K562 (cell line): ENCODE results near the gene KCTD16. TPM values are rescaled to one million over a fixed set of nuclear protein-coding genes. Genes with fewer than 3 reads are reported as not detected.

Experiments used
- ATAC-seq: fragments of 200-7000 bp; cut with Tn5 transposase; 3 replicates; pipeline ENCODE4 v1.9.1; 2020; ENCODE audit warnings: moderate library complexity
- BruUV-seq: library from RNA; stranded (reverse); fragments of 400-500 nt; replicated peaks from 2 replicates; lab custom pipeline; 2021; lab: Mats Ljungman, UMichigan
- CTCF ChIA-PET: fragments of 300-600 bp; formaldehyde crosslinking; extraction: SDS; loops from one replicate; lab custom pipeline; 2021; ENCODE audit warnings: low intra/inter-chr PET ratio; lab: Yijun Ruan, JAX
- POLR2A ChIA-PET: fragments of 300-600, 350-650 bp; sonication (Branson Sonifier 250); formaldehyde crosslinking; extraction: SDS; loops from one replicate; lab custom pipeline; 2021; ENCODE audit warnings: antibody characterized with exemption, inconsistent platforms; lab: Yijun Ruan, JAX
- DNase-seq, 4 experiments: peaks; one replicate each; pipeline versions ENCODE4 v3.0.0 to v3.0.0-alpha.2; 2011 to 2018; ENCODE audit warnings: low spot score in 3 of 4, mixed read lengths in 3 of 4; ENCODE audit errors: extremely low read depth in 1 of 4
- FAIRE-seq: peaks from 2 replicates; lab custom pipeline; 2011; peaks lifted over from hg19 to GRCh38; lab: Jason Lieb, UNC
- H2AFZ ChIP-seq: 2 replicates; pipeline ENCODE4 v1.6.0; 2011; ENCODE audit warnings: low read depth, low read length, control low read depth, inconsistent platforms
- H3K27ac ChIP-seq: fragments of 200-600 bp; 3 replicates; pipeline ENCODE4 v1.8.0; 2011; ENCODE audit warnings: low read depth, mild to moderate bottlenecking, control low read depth, inconsistent platforms, low read length, moderate library complexity, mixed read lengths; ENCODE audit errors: extremely low read depth
- H3K27me3 ChIP-seq, 2 experiments: fragments of 300-600 bp in 1 of 2; 2 replicates in 1 of 2; 3 replicates in 1 of 2; pipeline versions ENCODE4 v1.6.0 to v1.8.0; 2011; ENCODE audit warnings: inconsistent platforms in 2 of 2, low read length in 2 of 2, mild to moderate bottlenecking in 1 of 2, mixed read lengths in 1 of 2, moderate library complexity in 1 of 2; ENCODE audit not compliant: control insufficient read depth in 2 of 2, insufficient read depth in 2 of 2
- H3K36me3 ChIP-seq: fragments of 300-600 bp; 3 replicates; pipeline ENCODE4 v1.8.0; 2011; ENCODE audit warnings: mild to moderate bottlenecking, low read length, inconsistent platforms; ENCODE audit not compliant: control insufficient read depth, insufficient read depth
- H3K4me1 ChIP-seq, 2 experiments: fragments of 200-600 bp in 1 of 2; replicated peaks in 1 of 2; 2 replicates in 1 of 2; 3 replicates in 1 of 2; pipeline versions ENCODE4 v1.5.1 to v1.8.0; 2011; ENCODE audit warnings: inconsistent platforms in 2 of 2, low read length in 2 of 2, mild to moderate bottlenecking in 1 of 2, mixed read lengths in 1 of 2, moderate library complexity in 1 of 2; ENCODE audit not compliant: control insufficient read depth in 2 of 2, insufficient read depth in 2 of 2
- H3K4me2 ChIP-seq: 2 replicates; pipeline ENCODE4 v1.6.1; 2011; ENCODE audit warnings: low read length, control low read depth, inconsistent platforms, mixed read lengths; ENCODE audit not compliant: insufficient read depth
- H3K4me3 ChIP-seq: fragments of 200-600 bp; sonication (generic), shearing (Covaris generic); 2 replicates; pipeline ENCODE4 v1.5.1; 2016; ENCODE audit warnings: control low read depth, inconsistent platforms
- H3K79me2 ChIP-seq: fragments of 200-600 bp; 3 replicates; pipeline ENCODE4 v1.8.0; 2011; ENCODE audit warnings: low read length, inconsistent platforms; ENCODE audit not compliant: control insufficient read depth, insufficient read depth
- H3K9ac ChIP-seq, 2 experiments: 2 replicates each; pipeline versions ENCODE4 v1.6.0 to v1.6.1; 2011; ENCODE audit warnings: low read depth in 2 of 2, low read length in 2 of 2, control low read depth in 1 of 2, inconsistent platforms in 1 of 2, mild to moderate bottlenecking in 1 of 2, mixed read lengths in 1 of 2; ENCODE audit not compliant: insufficient read depth in 1 of 2
- H3K9me1 ChIP-seq: one replicate; pipeline ENCODE4 v1.6.0; 2011; ENCODE audit warnings: inconsistent platforms, mild to moderate bottlenecking, low read length, moderate library complexity; ENCODE audit not compliant: control insufficient read depth, insufficient read depth
- H3K9me3 ChIP-seq: replicated peaks from 2 replicates; pipeline ENCODE4 v1.5.1; 2011; ENCODE audit warnings: low read depth, low read length, inconsistent platforms; ENCODE audit not compliant: control insufficient read depth, insufficient read depth
- H4K20me1 ChIP-seq: replicated peaks from 2 replicates; pipeline ENCODE4 v1.6.1; 2011; ENCODE audit warnings: low read length, inconsistent platforms, mixed read lengths; ENCODE audit not compliant: control insufficient read depth, insufficient read depth
- ADNP ChIP-seq: fragments of 200-800 bp; sonication (Bioruptor generic); IDR thresholded peaks from 2 replicates; pipeline ENCODE4 v1.6.1; 2016; ENCODE audit warnings: missing genetic modification characterization, missing compliant biosample characterization
- CHD4 ChIP-seq: fragments of 200-600 bp; sonication (generic); IDR thresholded peaks from 3 replicates; pipeline ENCODE4 v1.6.1; 2012; ENCODE audit warnings: low read depth, mild to moderate bottlenecking, mixed read lengths, low read length, inconsistent platforms; ENCODE audit not compliant: insufficient read depth, insufficient replicate concordance, poor library complexity, severe bottlenecking
- EP300 ChIP-seq: IDR thresholded peaks from 2 replicates; pipeline ENCODE4 v1.6.1; 2012; ENCODE audit warnings: low read length, improper control_type of control experiment
- FIP1L1 ChIP-seq: fragments of 200-400 bp; formaldehyde crosslinking; IDR thresholded peaks from 2 replicates; pipeline ENCODE4 v1.6.1; 2018; ENCODE audit warnings: mild to moderate bottlenecking, low read depth, low read length; ENCODE audit not compliant: poor library complexity, severe bottlenecking
- KAT7 ChIP-seq: sonication (generic); formaldehyde crosslinking; IDR thresholded peaks from 2 replicates; pipeline ENCODE4 v1.8.0; 2022; ENCODE audit warnings: missing genetic modification reagents, mild to moderate bottlenecking, borderline replicate concordance
- L3MBTL2 ChIP-seq: fragments of 450-650 bp; IDR thresholded peaks from 2 replicates; pipeline ENCODE4 v1.6.1; 2016; ENCODE audit warnings: mild to moderate bottlenecking, moderate library complexity
- MBD2 ChIP-seq: sonication (generic); IDR thresholded peaks from 2 replicates; pipeline ENCODE4 v1.6.1; 2016; ENCODE audit warnings: low read depth, borderline replicate concordance
- PHB ChIP-seq: fragments of 250-450 bp; sonication (Bioruptor Pico); IDR thresholded peaks from 2 replicates; pipeline ENCODE4 v1.5.0; 2021
- RBFOX2 ChIP-seq: fragments of 200-400 bp; formaldehyde crosslinking; IDR thresholded peaks from 2 replicates; pipeline ENCODE4 v1.6.1; 2017; ENCODE audit warnings: low read depth, mild to moderate bottlenecking, low read length, moderate library complexity
- RFX1 ChIP-seq: fragments of 450-650 bp; IDR thresholded peaks from 2 replicates; pipeline ENCODE4 v1.6.1; 2016; ENCODE audit warnings: mild to moderate bottlenecking, moderate library complexity
- SAFB ChIP-seq: fragments of 200-400 bp; formaldehyde crosslinking; IDR thresholded peaks from 2 replicates; pipeline ENCODE4 v1.6.1; 2017; ENCODE audit warnings: low read depth, low read length, borderline replicate concordance
- SLC30A9 ChIP-seq: fragments of 250-450 bp; sonication (Bioruptor Pico); IDR thresholded peaks from 2 replicates; pipeline ENCODE4 v1.8.0; 2022; ENCODE audit warnings: mild to moderate bottlenecking, moderate library complexity
- SNAPC5 ChIP-seq: fragments of 250-450 bp; sonication (Bioruptor Pico); IDR thresholded peaks from 2 replicates; pipeline ENCODE4 v1.8.0; 2021; ENCODE audit warnings: moderate library complexity, mild to moderate bottlenecking, inconsistent platforms
- ZBTB1 ChIP-seq: sonication (generic); formaldehyde crosslinking; IDR thresholded peaks from 2 replicates; pipeline ENCODE4 v1.8.1; 2023; ENCODE audit warnings: missing genetic modification reagents, low read depth, mild to moderate bottlenecking, borderline replicate concordance
- ZNF124 ChIP-seq: sonication (generic); formaldehyde crosslinking; IDR thresholded peaks from 2 replicates; pipeline ENCODE4 v1.8.1; 2022; ENCODE audit warnings: missing genetic modification reagents
- ZNF143 ChIP-seq: sonication (generic); formaldehyde crosslinking; IDR thresholded peaks from 2 replicates; pipeline ENCODE4 v1.9.0; 2022; ENCODE audit warnings: mild to moderate bottlenecking, missing genetic modification reagents
- ZNF696 ChIP-seq: fragments of 250-450 bp; sonication (Bioruptor Pico); conservative IDR thresholded peaks from 2 replicates; pipeline ENCODE4 v1.4.0; 2020; ENCODE audit warnings: mild to moderate bottlenecking, moderate library complexity
- WGBS: fragments of 100-300 bp; shearing (Covaris generic); methylation state at CpG from one replicate; pipeline ENCODE4 v1.1.6; 2016; ENCODE audit warnings: low coverage, mixed read lengths; ENCODE audit not compliant: insufficient coverage; ENCODE audit errors: missing lambda C conversion rate; 5-methylcytosine and 5-hydroxymethylcytosine counted together
- in situ Hi-C: fragments of 300-500 bp; cut with MboI; formaldehyde crosslinking; loops from 4 replicates; pipeline ENCODE4 v1.15.0; 2018; ENCODE audit warnings: inconsistent platforms, mixed read lengths
- intact Hi-C: fragments of 100-400 bp; cut with micrococcal nuclease; formaldehyde crosslinking; loops from 2 replicates; pipeline ENCODE4 v1.14.2; 2022
- polyA plus RNA-seq, 8 experiments: library from polyadenylated mRNA; depleted of rRNA in 4 of 8; stranded (reverse) in 5 of 8; unstranded in 3 of 8; fragments of >200 nt; fragmentation: Nextera tagmentation in 2 of 8; fragmentation: Illumina TruSeq in 1 of 8; extraction: Ambion mirVana in 2 of 8; extraction: Trizol in 1 of 8; gene quantifications; 2 replicates each; pipeline versions ENCODE4 v1.2.1 to v1.2.3, GENCODE V29; 2011 to 2014; ENCODE audit warnings: inconsistent platforms in 1 of 8, missing spikeins in 1 of 8
- total RNA-seq, 7 experiments: library from RNA; depleted of rRNA in 6 of 7; stranded (reverse); fragments of >200 nt in 6 of 7; fragmentation: Illumina TruSeq in 2 of 7; extraction: Trizol in 2 of 7; gene quantifications; 2 replicates each; pipeline versions ENCODE4 v1.2.1 to v1.2.3, GENCODE V29; 2011 to 2021; ENCODE audit warnings: low replicate concordance in 1 of 7

The KCTD16 gene
- total and polyA plus RNA-seq, 9 of the 15 experiments (the other 6 are each of a cell fraction or from before 2014, with no cell fraction given) = 0.04 TPM; not detected in 8

GRCh38 chr5:144429905-144430304 is 259.2 kb downstream of the KCTD16 start:
- no TSS peak for BruUV-seq
- H3K4me1 ChIP-seq = no peaks in the 10 kb centered on the region
- in situ Hi-C loops (no loop called here), intact Hi-C loops (no loop called here)
- H3K9me3 ChIP-seq = no peaks in the 10 kb centered on the region
- H3K79me2 ChIP-seq = no peaks in the 10 kb centered on the region
- no peak for DNase-seq
- H3K9ac ChIP-seq = no peak overlapping the region
- 0% methylated on average over 1 of the region's 1 CpG for WGBS
- H3K36me3 ChIP-seq = no peaks in the 10 kb centered on the region
- H3K9me1 ChIP-seq = no peaks in the 10 kb centered on the region
- no peak overlapping the region for H2AFZ ChIP-seq
- H3K27me3 ChIP-seq = no peaks in the 10 kb centered on the region
- FAIRE-seq = no peak
- TF ChIP-seq KAT7 (CRISPR knock-in tag) (no peak), L3MBTL2 (no peak), PHB (CRISPR knock-in tag) (no peak), ZBTB1 (no peak)
- ATAC-seq = no peak
- H3K4me2 ChIP-seq = no peak overlapping the region
- POLR2A ChIA-PET = interaction anchor here (0.6 kb wide), 1 partner anchor 1019 kb away, joined by 3 read pairs; no protein-coding TSS in a partner anchor
- H4K20me1 ChIP-seq = no peaks in the 10 kb centered on the region
- H3K4me3 ChIP-seq = no peak overlapping the region
- CTCF ChIA-PET = no interaction called here
- H3K27ac ChIP-seq = no peak overlapping the region

GRCh38 chr5:144433140-144433822 is 262.6 kb downstream of the KCTD16 start:
- no peaks in the 10 kb centered on the region for H3K9me1 ChIP-seq
- no peak for FAIRE-seq
- no peaks in the 10 kb centered on the region for H3K27me3 ChIP-seq
- 0% methylated on average over 4 of the region's 4 CpGs for WGBS
- in situ Hi-C loops = no loop called here
- no peak for DNase-seq
- ChIA-PET POLR2A (no interaction called here), CTCF (no interaction called here)
- no peaks in the 10 kb centered on the region for H3K4me1 ChIP-seq
- H3K36me3 ChIP-seq = no peaks in the 10 kb centered on the region
- no peak overlapping the region for H2AFZ ChIP-seq
- no peak overlapping the region for H3K9ac ChIP-seq
- no peak overlapping the region for H3K4me3 ChIP-seq
- no peaks in the 10 kb centered on the region for H3K9me3 ChIP-seq
- H3K4me2 ChIP-seq = no peak overlapping the region
- intact Hi-C loops = no loop called here
- no peak for ATAC-seq
- H3K79me2 ChIP-seq = no peaks in the 10 kb centered on the region
- no peaks in the 10 kb centered on the region for H4K20me1 ChIP-seq
- no peak overlapping the region for H3K27ac ChIP-seq
- BruUV-seq = no TSS peak
- TF ChIP-seq SLC30A9 (CRISPR knock-in tag) = no peak
- no peak for TF ChIP-seq ADNP (tag)
- no peak for TF ChIP-seq EP300
- no peak for TF ChIP-seq ZNF143
- TF ChIP-seq SAFB = no peak
- no peak for TF ChIP-seq RBFOX2
- no peak for TF ChIP-seq CHD4
- no peak for TF ChIP-seq FIP1L1
- TF ChIP-seq RFX1 = no peak
- TF ChIP-seq SNAPC5 (CRISPR knock-in tag) = no peak
- TF ChIP-seq MBD2 = no peak
- no peak for TF ChIP-seq ZNF124
- no peak for TF ChIP-seq ZNF696 (CRISPR knock-in tag)
